Stimulated activated CD4-positive, alpha-beta T cell treated with anti-CD3 and anti-CD28 coated beads, Interleukin-15, amount 100 ng/mL, for 24 hours (primary cell): ENCODE measurements around the gene ACTR1A.

ENCODE experiments used
- DNase-seq: peaks from one replicate; pipeline ENCODE4 v3.0.0-alpha.2; 2020

ACTR1A gene

DNA sequence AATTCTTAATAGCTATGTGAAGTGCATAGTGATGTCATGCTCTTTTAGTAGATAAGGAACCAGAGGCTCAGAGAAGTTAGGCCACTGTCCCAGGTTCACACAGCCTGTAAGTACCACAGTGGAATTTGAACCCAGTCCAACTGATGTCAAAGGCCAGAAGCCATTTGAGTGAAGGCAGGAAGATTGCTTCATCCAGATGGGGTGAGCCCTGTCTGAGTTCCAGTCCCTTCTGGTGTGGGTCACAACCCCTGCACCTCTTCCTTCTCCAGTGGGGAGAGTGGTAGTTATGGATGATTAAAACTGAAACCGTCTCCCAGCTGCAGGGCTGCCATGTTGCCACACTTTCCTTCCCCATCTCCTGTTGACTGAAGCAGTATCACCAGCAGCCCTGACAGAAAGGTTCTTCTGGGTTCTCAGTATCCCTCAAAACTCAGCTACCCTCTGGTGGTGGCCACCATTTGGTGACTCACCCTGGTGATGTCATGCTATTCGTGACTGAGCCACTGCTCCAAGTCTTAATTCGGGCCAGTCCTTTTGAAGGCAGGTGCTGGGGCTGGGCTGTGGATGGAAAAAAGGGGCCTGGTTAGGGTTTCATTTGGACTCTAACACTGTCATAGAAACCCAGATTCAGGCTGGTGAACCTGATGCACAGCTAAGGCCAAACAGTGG, 49.7 kb downstream of the ACTR1A start:
- peak; percentile 88 for DNase-seq

DNA sequence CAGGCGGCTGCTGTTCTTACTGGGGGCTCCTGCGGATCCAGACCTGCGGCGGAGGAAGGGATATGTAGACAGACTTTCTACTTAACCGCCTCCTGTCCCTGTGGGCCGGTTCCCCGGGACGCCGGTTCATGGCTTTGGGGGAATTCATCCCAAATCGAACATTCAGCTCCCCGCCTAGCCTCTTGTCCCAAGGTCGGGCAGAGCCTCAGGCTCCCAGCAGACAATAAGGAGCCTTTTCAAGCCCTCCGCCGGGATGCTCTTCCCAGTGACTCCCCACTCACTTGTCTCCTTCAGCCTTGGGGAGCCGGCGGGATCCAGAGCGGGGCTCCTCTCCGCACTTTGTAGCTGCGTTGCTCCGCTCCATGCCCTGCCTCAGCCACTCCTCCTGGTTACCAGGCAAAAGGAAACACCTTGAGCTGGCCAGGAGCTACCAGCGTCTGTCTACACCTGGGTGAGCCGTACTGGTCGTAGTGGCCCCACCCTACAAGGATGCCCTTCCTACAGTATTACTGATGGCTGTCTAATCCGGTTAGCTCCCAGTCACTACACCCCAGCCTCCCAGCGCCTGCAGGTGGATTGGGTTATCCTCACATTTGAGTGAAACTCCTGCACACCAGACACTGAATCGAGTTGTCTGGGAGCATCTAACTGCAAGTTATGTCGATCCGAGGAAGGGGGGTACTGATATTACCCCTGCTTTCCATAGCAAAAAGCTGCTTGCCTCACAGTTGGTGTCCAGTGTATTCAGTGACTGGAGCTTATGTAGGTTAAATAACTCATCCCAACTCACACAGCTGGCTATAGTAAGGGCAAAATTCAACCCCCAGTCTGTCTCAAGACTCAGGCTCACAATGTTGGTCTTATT, 51.2 kb downstream of the ACTR1A start, which contains the start of gene C10orf95:
TSS of gene C10orf95 (minus strand) at position 439 of the 865 bp plus-strand sequence. CDS start 450 bp downstream, outside the sequence.
- no peak for DNase-seq

DNA sequence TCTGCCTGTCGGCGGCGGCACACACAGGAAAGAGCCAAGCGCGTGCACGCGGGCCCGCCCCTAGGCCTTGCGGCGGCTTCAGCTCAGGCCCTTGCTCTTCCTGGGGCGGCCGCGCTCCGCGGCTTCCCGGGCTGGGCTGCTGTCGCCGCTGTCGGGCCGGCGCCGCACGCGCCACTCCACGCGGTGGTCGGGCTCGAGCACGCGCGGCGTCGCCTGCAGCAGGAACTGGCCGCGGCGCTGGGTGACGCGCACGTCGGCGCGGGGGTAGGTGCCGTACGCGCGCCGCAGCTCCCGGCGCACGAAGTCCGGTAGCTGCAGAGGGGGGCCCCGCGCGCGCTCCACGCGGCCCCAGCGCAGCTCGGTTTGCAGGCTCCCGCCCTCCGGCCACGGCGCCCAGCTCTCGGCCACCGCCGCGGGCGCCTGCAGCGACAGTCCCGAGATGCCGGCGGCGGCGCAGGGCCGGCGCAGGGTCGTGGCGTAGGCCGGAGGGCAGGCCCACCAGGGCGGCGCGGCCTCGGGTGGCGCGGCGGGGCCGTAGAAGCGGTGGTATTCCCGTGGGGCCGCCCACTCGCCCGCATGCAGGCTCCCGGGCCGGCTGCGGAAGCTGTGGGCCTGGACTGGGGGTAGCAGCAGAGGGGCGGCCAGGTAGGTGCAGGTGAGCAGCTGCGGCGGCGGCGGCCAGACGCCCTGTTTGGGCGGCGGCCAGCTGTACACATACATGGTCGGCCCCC, 52.0 kb downstream of the ACTR1A start:
- DNase-seq = peak; percentile 89

DNA sequence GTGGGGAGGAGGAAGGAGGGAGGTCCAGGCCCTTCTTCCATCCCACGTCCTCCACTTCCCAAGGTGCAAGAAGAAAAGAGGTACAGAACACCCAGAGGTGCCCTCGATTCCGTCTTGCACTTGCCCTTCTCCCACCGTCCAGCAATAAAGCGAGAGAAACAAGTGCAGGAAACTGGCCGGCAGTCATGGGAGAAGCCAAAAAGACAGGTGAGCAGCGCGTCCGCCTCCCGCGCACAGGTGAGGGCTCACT, 52.5 kb downstream of the ACTR1A start:
- DNase-seq = no peak

DNA sequence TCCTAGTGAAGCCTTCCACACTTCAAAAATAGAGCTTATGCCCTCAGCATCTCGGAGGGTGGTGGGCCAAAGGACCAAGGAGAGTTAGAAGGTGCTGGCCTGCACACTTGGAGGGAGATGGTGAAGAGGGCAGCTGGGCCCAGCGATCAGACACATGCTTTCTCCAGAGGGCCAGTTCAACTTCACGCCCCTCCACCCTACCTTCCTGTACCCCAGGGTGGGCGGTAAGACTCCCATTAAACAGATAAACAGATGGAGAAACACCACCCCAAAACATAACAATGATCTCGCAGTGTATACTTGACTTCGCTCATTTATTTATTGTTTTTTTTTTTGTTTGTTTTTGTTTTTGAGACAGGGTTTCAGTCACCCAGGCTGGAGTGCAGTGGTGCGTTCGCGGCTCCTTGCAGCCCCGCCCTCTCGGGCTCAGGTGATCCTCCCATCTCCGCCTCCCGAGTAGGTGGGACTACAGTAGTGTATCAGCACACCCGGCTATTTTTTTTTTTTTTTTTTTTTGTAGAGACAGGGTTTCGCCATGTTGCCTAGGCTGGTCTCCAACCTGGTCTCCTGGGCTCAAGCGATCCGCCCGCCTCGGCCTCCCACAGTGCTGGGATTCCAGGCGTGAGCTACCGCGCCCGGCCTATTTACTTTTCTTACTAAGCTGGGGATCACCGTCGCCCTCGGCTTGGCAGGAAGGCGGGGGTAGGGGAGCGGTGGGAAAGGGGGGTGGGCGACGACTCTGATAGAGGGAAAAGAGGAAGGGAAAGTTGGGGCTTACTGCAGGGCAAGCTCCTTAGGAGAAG, 53.0 kb downstream of the ACTR1A start:
- DNase-seq = peak; percentile 93

DNA sequence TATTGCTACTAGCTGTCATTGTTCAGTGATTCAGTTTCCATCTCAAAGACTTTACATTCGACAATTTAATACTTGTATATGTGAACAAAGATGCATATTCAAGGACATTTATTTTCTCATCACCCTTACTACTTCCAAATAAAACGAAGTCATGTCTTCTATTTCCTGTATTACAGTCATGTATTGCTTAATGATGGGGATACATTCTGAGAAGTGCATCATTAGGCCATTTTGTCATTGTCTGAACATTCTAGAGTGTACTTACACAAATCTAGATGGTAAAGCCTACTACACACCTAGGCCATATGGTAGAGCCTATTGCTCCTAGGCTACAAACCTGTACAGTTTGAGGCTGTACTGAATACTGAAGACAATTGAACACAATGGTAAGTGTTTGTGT, 57.7 kb downstream of the ACTR1A start:
- no peak for DNase-seq

DNA sequence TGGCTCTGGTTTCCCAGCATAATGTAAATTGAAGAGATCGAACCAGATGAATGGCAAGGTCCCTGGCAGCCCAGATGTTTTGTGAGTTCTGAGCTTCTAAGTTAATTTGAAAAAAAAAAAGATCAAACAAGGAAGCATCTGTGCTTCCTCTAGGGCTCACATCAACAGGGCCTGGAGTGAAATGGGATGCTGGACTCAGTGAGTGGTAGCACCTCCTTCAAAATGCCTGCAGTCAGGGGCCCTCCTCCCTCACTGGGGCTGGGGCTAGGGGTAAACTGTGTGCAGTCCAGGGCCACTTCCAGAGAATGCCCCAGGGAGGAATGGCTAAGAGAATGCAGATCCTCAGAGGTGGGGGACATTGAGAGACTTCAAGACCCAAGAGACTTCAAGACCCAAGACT, 64.1 kb downstream of the ACTR1A start:
- DNase-seq = no peak

DNA sequence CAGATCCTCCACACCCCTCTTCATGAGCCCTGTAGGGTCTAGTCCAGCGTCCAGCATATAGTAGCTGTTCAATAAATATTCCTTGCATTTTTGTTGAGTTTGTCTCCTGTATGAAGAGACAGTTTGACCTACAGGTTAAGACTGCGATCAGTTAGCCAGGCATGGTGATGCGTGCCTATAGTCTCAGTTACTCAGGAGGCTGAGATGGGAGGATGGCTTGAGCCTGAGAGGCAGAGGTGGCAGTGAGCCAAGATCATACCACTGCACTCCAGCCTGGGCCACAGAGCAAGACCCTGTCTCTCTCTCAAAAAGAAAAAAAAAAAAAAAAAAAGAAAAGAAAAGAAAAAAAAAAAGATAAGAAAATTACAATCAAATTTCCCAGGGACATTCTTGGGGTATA, 65.0 kb downstream of the ACTR1A start:
- DNase-seq = no peak

DNA sequence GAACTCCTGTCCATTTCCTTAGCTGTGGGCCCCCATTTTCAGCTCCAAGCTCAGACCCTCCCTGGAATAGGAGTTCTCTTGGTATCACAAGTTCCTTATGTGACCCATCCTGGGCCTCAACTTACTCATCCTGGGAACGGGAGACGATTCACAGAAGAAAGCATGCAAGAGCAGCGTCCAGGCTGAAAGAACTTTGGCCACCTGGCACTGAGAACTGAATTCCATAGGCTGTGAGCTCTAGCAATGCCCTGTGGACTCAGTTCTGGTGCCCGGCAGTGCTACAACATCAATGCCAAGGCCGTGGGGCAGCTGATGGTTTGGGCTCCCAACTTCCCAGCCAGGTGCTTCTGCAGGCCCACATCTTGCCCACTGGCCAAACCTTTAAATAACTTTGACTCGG, 66.2 kb downstream of the ACTR1A start:
- no peak for DNase-seq

DNA sequence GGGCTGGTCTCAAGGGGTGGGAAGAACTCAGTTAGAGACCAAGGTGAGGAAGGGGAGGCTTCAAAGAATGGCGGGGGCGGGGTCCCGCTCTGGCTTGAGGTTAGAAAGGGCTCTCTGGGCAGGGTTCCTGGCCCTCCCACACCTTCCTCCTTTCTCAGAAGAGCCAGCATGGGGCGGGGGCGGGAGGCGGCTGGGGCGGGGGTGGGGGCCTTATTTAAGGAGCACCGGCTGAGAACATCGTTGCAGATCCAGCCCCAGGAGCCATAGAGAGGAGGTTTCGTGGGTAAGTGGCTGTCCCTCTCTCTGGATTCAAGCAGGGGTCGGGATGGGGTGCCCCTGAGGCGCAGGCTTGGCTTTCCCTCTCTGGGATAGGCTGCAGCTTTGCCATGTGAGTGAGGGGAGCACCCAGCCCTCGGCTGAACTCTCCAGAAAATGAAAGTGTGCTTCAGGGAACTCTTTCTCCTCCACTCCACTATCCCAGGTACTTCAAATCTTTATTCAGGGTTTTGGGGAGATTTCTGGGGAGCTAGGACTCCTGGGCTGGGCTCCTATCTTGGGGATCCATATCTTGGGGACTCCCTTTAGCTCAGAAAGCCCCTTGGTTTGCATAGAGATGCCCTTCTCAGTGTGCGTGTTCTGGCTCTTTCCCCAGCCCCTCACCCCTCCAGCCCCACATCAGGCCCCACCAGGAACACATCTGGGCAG, 66.8 kb downstream of the ACTR1A start:
- peak; percentile 74 for DNase-seq

DNA sequence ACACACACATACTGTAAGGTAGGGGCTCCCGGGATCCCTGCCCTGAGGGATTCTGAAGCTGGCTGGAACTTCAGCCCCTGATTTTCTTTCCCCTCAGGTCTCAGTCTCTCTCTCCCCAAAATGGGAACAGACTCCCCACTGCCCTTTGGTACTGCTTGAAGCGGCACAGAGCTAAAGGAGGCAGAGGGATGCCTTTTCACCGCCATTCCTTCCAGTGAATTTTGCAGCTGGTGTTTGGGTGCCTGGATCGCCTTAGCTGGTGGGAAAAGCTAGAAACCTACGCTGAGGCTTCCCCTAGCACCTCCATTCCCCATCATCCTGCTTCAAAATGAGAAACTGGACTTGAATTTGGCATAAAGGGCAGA, 67.4 kb downstream of the ACTR1A start:
- DNase-seq = no peak

DNA sequence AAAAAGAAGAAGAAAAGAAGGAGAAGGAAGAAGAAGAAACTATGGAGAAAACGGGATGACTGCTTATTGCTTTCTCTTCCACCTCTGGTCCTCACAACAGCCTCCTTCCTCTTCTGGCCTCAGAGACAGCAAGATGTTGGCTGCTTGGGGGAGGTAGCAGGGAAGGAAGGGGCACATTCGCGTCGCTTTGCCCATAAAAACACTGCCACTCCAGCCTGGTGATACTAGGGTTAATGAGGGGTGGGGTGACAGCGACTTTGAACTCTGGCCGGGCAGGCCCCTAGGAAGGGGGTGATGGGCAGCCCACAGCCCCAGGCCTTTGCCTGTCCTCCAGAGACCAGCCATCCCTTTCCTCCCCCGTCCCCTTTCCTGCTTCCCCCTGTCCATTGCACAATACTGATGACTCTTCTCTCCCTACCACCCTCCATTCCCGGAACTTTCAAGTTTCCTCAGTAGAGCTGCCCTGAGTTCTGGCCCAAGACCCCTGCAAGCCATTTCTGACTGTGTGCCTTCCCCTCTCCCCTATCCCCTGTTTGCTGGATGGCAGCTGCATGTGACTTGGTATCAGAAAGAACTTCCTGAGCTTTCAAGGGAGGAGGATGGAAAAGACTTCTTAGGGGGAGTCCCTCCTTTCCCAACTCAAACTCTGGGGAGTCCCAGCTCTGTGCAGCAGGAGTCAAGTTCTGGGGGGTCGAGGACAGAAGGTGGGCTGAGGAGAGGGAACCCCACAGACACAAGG, 67.9 kb downstream of the ACTR1A start:
- DNase-seq = no peak

DNA sequence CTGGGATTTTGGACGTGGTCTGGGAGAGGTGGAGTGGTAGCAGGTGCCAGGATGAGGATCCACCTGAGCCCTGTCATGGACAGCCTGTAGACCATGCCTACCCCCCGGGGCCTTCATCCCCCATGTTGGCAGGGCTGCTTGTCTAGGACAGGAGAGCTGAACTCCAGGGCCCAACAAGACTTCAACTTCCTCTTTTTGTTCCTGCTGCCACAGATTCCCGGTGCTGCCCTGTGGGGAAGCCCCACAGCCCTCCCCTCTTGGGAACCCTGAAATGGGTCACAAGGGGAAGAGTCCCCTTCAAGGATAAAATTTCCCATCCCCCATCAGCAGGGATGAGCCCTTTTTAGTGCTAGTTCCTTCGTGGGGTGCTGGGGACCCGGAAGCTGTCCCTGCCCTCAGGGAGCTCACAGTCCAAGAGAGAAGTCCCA, 68.9 kb downstream of the ACTR1A start:
- no peak for DNase-seq

DNA sequence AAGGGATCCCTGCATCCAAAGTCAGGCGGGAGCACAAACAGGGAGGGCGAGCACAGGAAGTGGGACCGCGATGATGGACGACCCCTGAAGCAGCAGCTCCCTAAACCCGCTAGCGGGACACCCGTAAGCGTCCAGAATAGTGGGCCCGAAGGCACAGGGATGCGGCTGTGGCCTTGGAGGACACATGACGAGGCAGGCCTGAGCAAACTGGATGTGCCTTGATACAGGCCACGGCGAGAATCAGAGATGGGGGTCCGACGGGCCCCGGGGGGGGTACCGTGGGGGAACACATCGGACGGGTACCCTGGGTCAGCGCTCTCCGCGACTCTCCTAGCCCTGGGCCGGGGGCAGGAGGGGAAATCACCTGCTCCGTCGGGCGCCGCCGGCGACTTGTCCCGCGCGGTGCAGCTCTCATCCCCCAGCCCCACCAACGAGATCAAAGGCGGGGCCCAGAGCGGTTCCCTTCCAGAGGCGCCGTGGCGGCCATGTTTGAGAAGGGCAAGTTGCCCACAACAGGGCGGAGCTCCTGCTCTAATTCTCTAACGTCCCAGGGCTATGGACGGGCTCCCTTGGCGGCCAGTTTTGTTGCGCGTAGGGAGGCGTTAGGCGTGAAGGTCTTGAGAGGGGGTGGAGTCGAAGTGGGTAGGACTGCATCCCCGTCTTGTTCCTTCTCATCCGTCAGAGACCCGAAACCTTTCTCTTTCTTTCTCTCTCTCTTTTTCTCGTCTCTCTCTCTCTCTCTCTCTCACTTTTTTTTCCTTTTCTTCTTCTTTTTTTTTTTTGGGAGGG, 70.2 kb downstream of the ACTR1A start, which contains the start of gene CUEDC2:
TSS of gene CUEDC2 (minus strand) at position 413 of the 789 bp plus-strand sequence. CDS start 7,386 bp downstream, outside the sequence.
- DNase-seq = peak; percentile 98

DNA sequence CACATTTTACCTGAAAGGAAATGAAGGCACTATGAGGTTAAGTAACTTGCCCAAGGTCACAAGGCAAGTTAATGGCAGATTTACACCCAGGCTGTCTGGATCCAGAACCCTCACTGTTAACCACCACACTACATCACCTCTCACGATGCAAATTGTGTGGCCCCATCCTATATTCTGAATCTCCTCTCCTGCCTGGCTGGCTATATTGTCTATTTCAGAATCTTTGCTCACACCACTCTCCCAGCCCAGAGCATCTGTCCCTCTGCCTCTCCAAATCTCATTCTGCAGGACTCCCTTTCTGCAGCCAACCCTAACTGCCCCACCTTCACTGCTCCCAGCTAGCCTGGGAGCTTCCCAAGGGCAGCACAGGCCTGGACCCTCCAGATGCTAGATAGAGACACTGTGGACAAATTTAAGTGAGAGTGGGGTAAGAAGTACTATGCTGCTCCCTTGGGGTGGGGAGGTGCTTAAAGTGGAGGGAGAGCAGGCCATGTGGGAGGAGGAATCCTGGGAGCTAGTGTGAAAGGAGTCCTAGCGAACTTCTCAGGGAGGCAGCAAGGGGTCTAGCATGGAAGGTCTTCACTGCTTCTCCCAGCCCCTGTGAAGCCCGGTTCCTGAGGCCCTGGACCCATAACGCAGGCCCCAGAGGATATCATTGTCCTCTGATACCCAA, 70.9 kb downstream of the ACTR1A start:
- DNase-seq = peak; percentile 15

DNA sequence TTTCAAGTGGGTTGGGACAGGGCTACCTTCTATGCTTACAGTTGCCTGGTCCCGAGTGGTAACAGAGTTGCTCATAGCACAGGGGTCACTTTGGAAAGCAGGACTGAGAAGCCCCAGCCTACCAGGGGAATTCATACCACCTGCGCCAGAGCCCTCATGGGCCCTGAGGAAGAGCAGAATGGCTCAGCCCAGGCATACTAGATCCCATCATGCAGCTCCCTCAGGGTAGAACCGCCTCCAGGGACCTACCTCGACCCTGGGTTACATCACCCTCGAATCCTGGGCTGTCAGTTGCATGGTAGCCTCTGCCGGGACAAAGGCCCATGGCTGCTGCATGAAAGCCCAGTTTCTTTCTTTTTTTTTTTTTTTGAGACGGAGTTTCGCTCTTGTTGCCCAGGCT, 73.0 kb downstream of the ACTR1A start:
- no peak for DNase-seq
